HG02623 (cell line): ENCODE data around the gene SLC6A20.

ENCODE experiments used
- ATAC-seq: cut with Tn5 transposase; IDR thresholded peaks from one replicate; pipeline ENCODE4 v1.9.1; 2021; ENCODE audit warnings: moderate library complexity; ENCODE audit not compliant: unreplicated experiment

SLC6A20 gene

GRCh38 chr3:45779746-45780735, 16.3 kb downstream of the SLC6A20 start:
- no peak for ATAC-seq

GRCh38 chr3:45778761-45779201, 17.6 kb downstream of the SLC6A20 start:
- ATAC-seq: no peak

- no peak for ATAC-seq
Measured at GRCh38 chr3:45777746-45778386, 18.5 kb downstream of the SLC6A20 start.

- no peak for ATAC-seq
Measured at GRCh38 chr3:45777111-45777745, 19.1 kb downstream of the SLC6A20 start.

GRCh38 chr3:45776611-45777010, 19.7 kb downstream of the SLC6A20 start:
- no peak for ATAC-seq

- ATAC-seq: no peak
Measured at GRCh38 chr3:45776301-45776595, 20.1 kb downstream of the SLC6A20 start.

GRCh38 chr3:45775571-45776300, 20.6 kb downstream of the SLC6A20 start:
- no peak for ATAC-seq

GRCh38 chr3:45774581-45775521, 21.5 kb downstream of the SLC6A20 start:
- ATAC-seq: no peak

GRCh38 chr3:45773714-45774449, 22.5 kb downstream of the SLC6A20 start:
- no peak for ATAC-seq

GRCh38 chr3:45773072-45773471, 23.3 kb downstream of the SLC6A20 start:
- no peak for ATAC-seq

GRCh38 chr3:45772341-45773035, 23.8 kb downstream of the SLC6A20 start:
- no peak for ATAC-seq

- no peak for ATAC-seq
Measured at GRCh38 chr3:45771831-45772230, 24.5 kb downstream of the SLC6A20 start.

GRCh38 chr3:45771166-45771775, 25.1 kb downstream of the SLC6A20 start:
- no peak for ATAC-seq

- no peak for ATAC-seq
Measured at GRCh38 chr3:45765958-45766357, 30.4 kb downstream of the SLC6A20 start.

GRCh38 chr3:45765266-45765851, 31.0 kb downstream of the SLC6A20 start:
- no peak for ATAC-seq

- ATAC-seq: no peak
Measured at GRCh38 chr3:45763303-45763675, 33.0 kb downstream of the SLC6A20 start.

GRCh38 chr3:45762647-45763302, 33.6 kb downstream of the SLC6A20 start:
- no peak for ATAC-seq
